RWPE1 (cell line): ENCODE data around the gene JAZF1.

Source experiments
- CTCF ChIA-PET: fragments of 350-600 bp; sonication (Branson Sonifier 250); formaldehyde crosslinking; extraction: SDS; loops from one replicate; lab custom pipeline; 2021; lab: Yijun Ruan, JAX
- POLR2A ChIA-PET: fragments of 400-600 bp; formaldehyde crosslinking; extraction: SDS; loops from one replicate; lab custom pipeline; 2020; ENCODE audit warnings: antibody characterized with exemption; ENCODE audit not compliant: low non-redundant PET; lab: Yijun Ruan, JAX
- DNase-seq: peaks from one replicate; pipeline ENCODE4 v3.0.0; 2012; ENCODE audit warnings: low spot score
- H3K27ac ChIP-seq: fragments of 450-650 bp; 2 replicates; pipeline ENCODE4 v1.5.1; 2017
- TF ChIP-seq, protein P1 (sequence below): fragments of 450-650 bp; conservative IDR thresholded peaks from 2 replicates; pipeline ENCODE4 v1.5.1; 2017; ENCODE audit warnings: low read depth, mild to moderate bottlenecking

Gene JAZF1

DNA sequence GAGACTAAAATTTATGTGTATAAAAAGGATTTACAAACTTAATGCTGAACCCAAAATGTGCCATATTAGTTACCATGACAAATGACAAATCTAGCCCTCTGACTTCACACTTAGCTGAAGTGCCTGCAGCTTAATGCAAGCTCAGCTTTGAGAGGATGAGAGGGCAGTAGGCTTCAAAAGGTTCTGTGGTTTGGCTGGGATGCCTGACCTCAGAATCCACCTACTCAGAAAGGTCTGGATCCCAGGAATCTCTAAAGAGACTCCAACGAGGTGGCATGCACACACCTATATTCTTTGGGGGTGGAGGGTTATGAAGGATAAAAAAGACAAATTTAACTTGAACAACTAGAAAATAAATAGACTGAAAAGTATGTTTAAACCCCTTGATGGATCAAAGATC is 227.2 kb downstream of the JAZF1 start:
- ChIA-PET CTCF (no interaction called here), POLR2A (no interaction called here)
- TF ChIP-seq, protein P1, sequence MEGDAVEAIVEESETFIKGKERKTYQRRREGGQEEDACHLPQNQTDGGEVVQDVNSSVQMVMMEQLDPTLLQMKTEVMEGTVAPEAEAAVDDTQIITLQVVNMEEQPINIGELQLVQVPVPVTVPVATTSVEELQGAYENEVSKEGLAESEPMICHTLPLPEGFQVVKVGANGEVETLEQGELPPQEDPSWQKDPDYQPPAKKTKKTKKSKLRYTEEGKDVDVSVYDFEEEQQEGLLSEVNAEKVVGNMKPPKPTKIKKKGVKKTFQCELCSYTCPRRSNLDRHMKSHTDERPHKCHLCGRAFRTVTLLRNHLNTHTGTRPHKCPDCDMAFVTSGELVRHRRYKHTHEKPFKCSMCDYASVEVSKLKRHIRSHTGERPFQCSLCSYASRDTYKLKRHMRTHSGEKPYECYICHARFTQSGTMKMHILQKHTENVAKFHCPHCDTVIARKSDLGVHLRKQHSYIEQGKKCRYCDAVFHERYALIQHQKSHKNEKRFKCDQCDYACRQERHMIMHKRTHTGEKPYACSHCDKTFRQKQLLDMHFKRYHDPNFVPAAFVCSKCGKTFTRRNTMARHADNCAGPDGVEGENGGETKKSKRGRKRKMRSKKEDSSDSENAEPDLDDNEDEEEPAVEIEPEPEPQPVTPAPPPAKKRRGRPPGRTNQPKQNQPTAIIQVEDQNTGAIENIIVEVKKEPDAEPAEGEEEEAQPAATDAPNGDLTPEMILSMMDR = no peak
- H3K27ac ChIP-seq = no peak overlapping the region
- DNase-seq = no peak

GRCh38 chr7:27952456-27953285 is 227.9 kb downstream of the JAZF1 start:
- no peak overlapping the region for H3K27ac ChIP-seq
- no peak for DNase-seq
- POLR2A ChIA-PET = no interaction called here
- TF ChIP-seq, protein P1 = no peak
- CTCF ChIA-PET = no interaction called here

- POLR2A ChIA-PET = no interaction called here
- TF ChIP-seq, protein P1 = no peak
- H3K27ac ChIP-seq = no peak overlapping the region
- CTCF ChIA-PET = no interaction called here
- DNase-seq = no peak
These were observed 230.5 kb downstream of the JAZF1 start for GRCh38 chr7:27950123-27950522.

DNA sequence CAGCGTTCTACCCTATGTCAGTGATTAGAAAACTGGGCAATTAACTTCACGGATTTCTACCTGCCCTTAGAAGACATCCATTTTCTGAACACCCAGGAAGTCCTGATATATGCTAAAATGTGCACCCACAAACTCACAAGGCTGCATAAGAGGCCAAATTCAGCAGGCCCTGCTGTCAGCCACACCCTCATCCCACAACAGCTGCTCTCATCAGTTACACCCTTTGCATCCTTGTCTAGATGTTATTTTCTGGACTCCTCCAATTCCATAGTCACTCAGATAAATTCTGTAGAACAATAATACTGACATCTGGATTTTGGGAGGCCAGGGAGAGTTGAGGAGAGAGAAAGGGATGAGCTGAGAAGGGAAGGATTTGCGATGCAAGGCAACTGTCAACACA is 231.7 kb downstream of the JAZF1 start:
- DNase-seq = no peak
- ChIA-PET POLR2A (interaction anchor here (0.6 kb wide), 1 partner anchor 78 kb away, joined by 8 read pairs; no protein-coding TSS in a partner anchor), CTCF (no interaction called here)
- H3K27ac ChIP-seq = no peak overlapping the region
- TF ChIP-seq, protein P1 = no peak

GRCh38 chr7:27947586-27948278 is 232.9 kb downstream of the JAZF1 start:
- ChIA-PET POLR2A (no interaction called here), CTCF (interaction anchor here (0.6 kb wide), 2 partner anchors 686 to 1168 kb away, joined by 3 to 4 read pairs; no protein-coding TSS in a partner anchor)
- TF ChIP-seq, protein P1 = no peak
- H3K27ac ChIP-seq = no peak overlapping the region
- DNase-seq = no peak

DNA sequence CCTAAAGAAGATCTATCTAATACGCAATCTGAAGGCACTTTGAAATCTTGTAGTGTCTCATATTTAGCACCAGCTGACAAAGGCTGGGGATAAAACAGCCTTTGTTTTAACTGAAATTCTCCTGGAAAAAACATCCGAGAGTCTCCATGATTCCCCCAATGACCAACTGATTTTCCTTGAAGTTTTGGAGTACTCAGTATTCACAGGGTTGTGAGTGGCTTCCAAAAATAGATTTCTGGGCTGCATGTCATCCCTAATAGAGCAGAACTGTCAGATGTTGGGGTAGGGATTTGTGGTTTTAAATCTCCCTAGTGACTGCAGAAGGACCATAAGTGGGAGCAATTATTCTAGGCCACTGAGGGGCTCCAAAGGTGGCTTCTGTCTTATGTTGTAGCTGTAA is 234.2 kb downstream of the JAZF1 start:
- TF ChIP-seq, protein P1 = no peak
- ChIA-PET CTCF (no interaction called here), POLR2A (no interaction called here)

More for the DNA sequence above, 234.2 kb downstream of the JAZF1 start:
- no peak overlapping the region for H3K27ac ChIP-seq
- DNase-seq = no peak
